ENCODE data around the gene MAGI3. TPM values are rescaled to one million over a fixed set of nuclear protein-coding genes. Genes with fewer than 3 reads are reported as not detected.
A peak's percentile ranks its signal among the peaks of the same experiment; 100 is the strongest.

Gene MAGI3
- total and polyA plus RNA-seq, 2 of the 13 experiments (the other 11 are each of a cell fraction or from before 2014, with no cell fraction given): 4.0 to 11.8 TPM

- TF ChIP-seq E2F5 (CRISPR knock-in tag; conservative IDR thresholded peaks at IDR 0.05) (no peak), ARNT (IDR thresholded peaks at IDR 0.05) (no peak), ZNF720 (CRISPR knock-in tag; IDR thresholded peaks at IDR 0.05) (no peak), ZNF136 (CRISPR knock-in tag; IDR thresholded peaks at IDR 0.05; ENCODE audit: low read depth) (no peak), SP2 (CRISPR knock-in tag; IDR thresholded peaks at IDR 0.05) (no peak), YEATS2 (CRISPR knock-in tag; IDR thresholded peaks at IDR 0.05; ENCODE audit: borderline replicate concordance) (no peak), KMT2A (CRISPR knock-in tag; IDR thresholded peaks at IDR 0.05) (no peak), ZNF3 (CRISPR knock-in tag; IDR thresholded peaks at IDR 0.05) (no peak), FOXO4 (CRISPR knock-in tag; conservative IDR thresholded peaks at IDR 0.05) (no peak), PLSCR1 (CRISPR knock-in tag; IDR thresholded peaks at IDR 0.05; ENCODE audit: borderline replicate concordance) (no peak)
Observed at GRCh38 chr1:113530021-113530420, 139.7 kb downstream of the MAGI3 start (continued).

GRCh38 chr1:113531321-113531720 is 141.0 kb downstream of the MAGI3 start:
- Histone ChIP-seq H3K4me2 (ENCODE audit: low read depth, low read length) (no peak overlapping the region), H3K79me2 (ENCODE audit: insufficient read depth, low read length) (no peaks in the 10 kb centered on the region), H3K27me3 (ENCODE audit: control insufficient read depth in 1 of 2, insufficient read depth in 2 of 2, low read length in 2 of 2) (no peaks in the 10 kb centered on the region), H4K20me1 (ENCODE audit: insufficient read depth, low read length) (no peaks in the 10 kb centered on the region), H3K27ac (ENCODE audit: extremely low read length, insufficient read depth, low read length) (no peak overlapping the region), H3K36me3 (replicated peaks in 1 of 2; ENCODE audit: control insufficient read depth in 1 of 2, insufficient read depth in 2 of 2, low read length in 2 of 2) (no peaks in the 10 kb centered on the region), H3K9me3 (ENCODE audit: low read length) (no peaks in the 10 kb centered on the region), H3K4me1 (ENCODE audit: insufficient read depth, low read length) (no peaks in the 10 kb centered on the region), H2AFZ (ENCODE audit: low read length) (no peak overlapping the region), H3K9ac (ENCODE audit: insufficient read depth, low read depth, low read length) (no peak overlapping the region), H3K4me3 (replicated peaks in 1 of 3; ENCODE audit: insufficient read depth in 1 of 3, low read depth in 2 of 3, low read length in 3 of 3) (no peak overlapping the region)
- TF ChIP-seq HNRNPK (IDR thresholded peaks at IDR 0.05; ENCODE audit: low read depth, low read length, poor library complexity, severe bottlenecking): peak; percentile 20
- TF ChIP-seq MED8 (CRISPR knock-in tag; IDR thresholded peaks at IDR 0.05; ENCODE audit: insufficient replicate concordance): no peak
- TF ChIP-seq ZBTB20 (CRISPR knock-in tag; IDR thresholded peaks at IDR 0.05; ENCODE audit: borderline replicate concordance, low read depth): no peak
- intact Hi-C loops (cut with micrococcal nuclease; ENCODE audit: unreplicated experiment): no loop called here
- no TSS peak for BruUV-seq (replicated peaks)
- in situ Hi-C loops (cut with HindIII; ENCODE audit: extremely low pct_ligation_motif_present, low pct_unique_long_range_greater_than_20kb): no loop called here
- ATAC-seq (no peak), FAIRE-seq (no peak), DNase-seq (ENCODE audit: low spot score) (no peak)
- ChIA-PET POLR2A (no interaction called here), CTCF (ENCODE audit: low intra/inter-chr PET ratio, low total read pairs) (no interaction called here)
- WGBS (ENCODE audit: low lambda C conversion rate): 97% methylated on average over 3 of the region's 3 CpGs
